ENCODE data around the gene SNRPB.

SNRPB gene

GRCh38 chr20:2449386-2449785, 21.2 kb downstream of the SNRPB start:
- no peak overlapping the region for H3K4me3 ChIP-seq (ENCODE audit: low read length)
- no peak for DNase-seq (ENCODE audit: low read depth, low spot score)

GRCh38 chr20:2446845-2447244, 23.7 kb downstream of the SNRPB start:
- no peak overlapping the region for H3K4me3 ChIP-seq (ENCODE audit: low read length)
- DNase-seq (ENCODE audit: low read depth, low spot score), result no peak

DNA sequence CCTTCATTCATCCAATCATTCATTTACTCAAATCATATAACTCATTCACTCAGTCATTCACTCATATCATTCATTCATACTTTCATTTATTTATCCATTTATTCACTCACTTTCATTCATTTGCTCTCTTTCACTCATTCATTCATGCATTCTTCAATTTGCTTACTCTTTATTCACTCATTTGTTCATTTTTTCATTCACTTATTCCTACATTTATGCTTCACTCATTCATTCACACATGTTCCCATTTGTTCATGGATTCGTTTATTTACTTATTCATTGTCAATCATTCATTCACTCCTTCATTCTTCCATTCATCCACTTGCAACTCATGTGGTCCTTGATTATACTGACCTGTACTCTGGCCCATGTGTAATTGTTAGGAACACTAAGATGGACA, 39.4 kb downstream of the SNRPB start:
- no peak overlapping the region for H3K4me3 ChIP-seq (ENCODE audit: low read length)
- DNase-seq (ENCODE audit: low read depth, low spot score), result no peak

GRCh38 chr20:2430538-2430937, 40.1 kb downstream of the SNRPB start:
- no peak for DNase-seq (ENCODE audit: low read depth, low spot score)
- H3K4me3 ChIP-seq (ENCODE audit: low read length), result no peak overlapping the region

- H3K4me3 ChIP-seq (ENCODE audit: low read length), result no peak overlapping the region
- DNase-seq (ENCODE audit: low read depth, low spot score), result no peak
Measured at GRCh38 chr20:2429051-2429450, 41.5 kb downstream of the SNRPB start.

GRCh38 chr20:2421247-2421646, 49.3 kb downstream of the SNRPB start:
- H3K4me3 ChIP-seq (ENCODE audit: low read length), result no peak overlapping the region
- DNase-seq (ENCODE audit: low read depth, low spot score), result no peak

GRCh38 chr20:2420510-2420909, 50.1 kb downstream of the SNRPB start:
- no peak for DNase-seq (ENCODE audit: low read depth, low spot score)
- no peak overlapping the region for H3K4me3 ChIP-seq (ENCODE audit: low read length)

DNA sequence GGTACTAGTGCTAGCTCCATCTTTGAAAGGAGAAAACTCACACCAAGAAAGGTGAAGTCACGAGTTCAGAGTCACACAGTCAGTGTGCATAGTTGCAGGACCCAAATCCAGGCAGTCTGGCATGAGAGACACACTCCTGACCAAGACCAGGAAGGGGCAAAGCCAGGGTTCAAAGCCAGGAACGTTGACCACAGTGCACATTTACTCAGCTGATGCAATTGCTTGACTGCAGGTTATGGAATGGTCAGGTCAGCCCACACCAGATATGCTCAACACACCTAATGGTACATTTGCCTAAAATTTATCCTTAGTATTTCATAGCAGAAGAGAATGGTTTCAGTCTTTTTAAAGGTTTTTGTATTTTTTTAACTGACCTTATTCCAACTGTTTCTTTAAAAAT, 52.2 kb downstream of the SNRPB start:
- no peak for DNase-seq (ENCODE audit: low read depth, low spot score)
- no peak overlapping the region for H3K4me3 ChIP-seq (ENCODE audit: low read length)

GRCh38 chr20:2417213-2417541, 53.4 kb downstream of the SNRPB start:
- no peak overlapping the region for H3K4me3 ChIP-seq (ENCODE audit: low read length)
- no peak for DNase-seq (ENCODE audit: low read depth, low spot score)

DNA sequence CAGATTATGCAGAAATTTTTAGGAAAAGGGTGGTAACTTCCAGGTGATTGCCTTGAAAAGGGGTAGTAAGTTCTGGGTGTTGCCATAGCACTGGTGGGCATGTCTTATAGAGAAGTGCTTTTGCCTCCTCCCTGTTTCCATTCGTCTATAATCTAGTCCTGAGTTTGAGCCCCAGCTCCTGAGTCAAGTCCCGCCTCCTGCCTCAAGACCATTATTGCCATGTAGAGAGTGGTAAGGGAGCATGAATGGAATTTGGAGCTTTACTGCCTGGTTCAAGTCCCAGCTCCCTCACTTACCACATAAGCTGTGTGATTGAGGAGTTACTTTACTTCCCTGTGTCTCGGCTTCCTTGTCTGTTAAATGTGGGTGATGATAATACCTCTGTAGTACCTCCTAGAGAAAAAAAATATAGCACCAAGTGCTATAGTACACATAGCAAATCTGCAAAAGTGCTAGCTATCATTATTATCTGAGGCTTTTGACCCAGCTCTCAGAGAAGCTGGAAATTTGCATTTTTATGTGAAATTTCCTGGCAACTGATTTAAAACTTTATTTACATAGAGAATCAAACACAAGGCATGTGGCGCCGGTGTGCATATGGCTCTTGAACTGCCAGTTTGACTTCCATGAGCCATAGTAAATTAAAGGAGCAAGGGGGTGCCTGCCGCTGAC, 53.9 kb downstream of the SNRPB start:
- no peak for DNase-seq (ENCODE audit: low read depth, low spot score)
- no peak overlapping the region for H3K4me3 ChIP-seq (ENCODE audit: low read length)

Measured in Jurkat, Clone E6-1 (cell line).